Subcutaneous abdominal adipose tissue (tissue), 5 donors: ENCODE results near the gene KLF1.
"Not testable (repeated sequence)": the region's sequence is repeated elsewhere in the genome, so short reads cannot be mapped to it uniquely, and the experiment has no call there.

ENCODE experiments used
- H3K27ac ChIP-seq: one replicate; pipeline ENCODE4 v1.7.0; 2013; ENCODE audit warnings: low read depth, mild to moderate bottlenecking, inconsistent platforms, low read length, moderate library complexity
- H3K27me3 ChIP-seq, 5 donors: one replicate each; pipeline ENCODE4 v1.7.0; 2013; ENCODE audit warnings: low read length in 5 of 5, inconsistent platforms in 1 of 5; ENCODE audit not compliant: control insufficient read depth in 5 of 5, insufficient read depth in 4 of 5
- H3K36me3 ChIP-seq, 5 donors: one replicate each; pipeline ENCODE4 v1.7.0; 2013; ENCODE audit warnings: low read length in 5 of 5; ENCODE audit not compliant: control insufficient read depth in 5 of 5, insufficient read depth in 5 of 5
- H3K4me1 ChIP-seq, 5 donors: one replicate each; pipeline ENCODE4 v1.7.0; 2013; ENCODE audit warnings: low read length in 5 of 5, mild to moderate bottlenecking in 3 of 5, moderate library complexity in 1 of 5; ENCODE audit not compliant: control insufficient read depth in 5 of 5, insufficient read depth in 5 of 5
- H3K4me3 ChIP-seq, 5 donors: one replicate each; pipeline ENCODE4 v1.7.0; 2013; ENCODE audit warnings: low read length in 5 of 5, low read depth in 1 of 5
- H3K9ac ChIP-seq, 5 donors: one replicate each; pipeline ENCODE4 v1.7.0; 2013; ENCODE audit warnings: low read length in 5 of 5, mild to moderate bottlenecking in 4 of 5, moderate library complexity in 3 of 5
- H3K9me3 ChIP-seq, 5 donors: one replicate each; pipeline ENCODE4 v1.7.0; 2013; ENCODE audit warnings: low read length in 5 of 5; ENCODE audit not compliant: control insufficient read depth in 5 of 5
- donor health status: healthy.
- donor health status: healthy.
- donor health status: healthy.
- donor health status: healthy.
- donor health status: healthy.

KLF1 gene

DNA sequence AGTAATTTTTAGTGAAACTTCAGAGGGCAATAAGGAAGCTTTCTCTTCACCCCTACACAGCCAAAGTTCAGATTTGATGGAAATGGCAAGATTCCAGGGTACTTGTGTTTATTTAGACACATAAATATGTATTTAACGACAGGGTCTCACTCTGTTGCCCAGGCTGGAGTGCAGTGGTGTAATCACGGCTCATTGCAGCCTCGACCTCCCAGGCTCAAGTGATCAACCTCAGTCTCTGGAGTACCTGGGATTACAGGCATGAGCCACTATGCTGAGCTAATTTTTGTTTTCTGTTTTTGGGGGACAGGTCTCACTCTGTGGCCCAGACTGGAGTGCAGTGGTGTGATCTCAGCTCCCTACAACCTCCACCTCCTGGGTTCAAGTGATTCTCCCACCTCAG is 34.0 kb upstream of the KLF1 start:
- Histone ChIP-seq H3K9ac (no peak overlapping the region), H3K36me3 (peaks cover 0 to 38% (median 30%) of the 10 kb centered on the region in 5 donors), H3K4me1 (peaks cover 0 to 14% (median 8%) of the 10 kb centered on the region in 5 donors), H3K4me3 (no peak overlapping the region), H3K27ac (no peak overlapping the region), H3K27me3 (no peaks in the 10 kb centered on the region), H3K9me3 (no peaks in the 10 kb centered on the region)

DNA sequence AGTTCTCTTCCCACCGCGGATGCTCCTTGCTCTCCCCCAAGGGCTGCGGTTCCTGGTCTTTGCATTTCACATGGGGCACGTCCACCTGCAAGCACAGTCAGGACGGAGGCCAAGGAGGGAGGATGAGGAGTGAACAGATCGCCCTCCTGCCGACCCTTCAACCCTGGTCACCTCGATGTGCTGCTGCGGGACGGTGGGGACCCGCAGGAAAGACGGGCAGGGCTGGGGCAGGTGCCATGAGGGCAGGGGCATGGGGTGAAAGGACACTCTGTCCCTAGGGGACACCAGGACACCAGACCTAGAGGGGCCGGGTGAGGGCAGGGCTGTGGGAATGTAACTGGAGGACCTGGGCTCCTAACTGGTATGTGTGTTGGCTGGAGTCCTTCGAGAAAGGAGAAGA is 31.3 kb upstream of the KLF1 start:
- H3K27me3 ChIP-seq = no peaks in the 10 kb centered on the region
- no peak overlapping the region for H3K9ac ChIP-seq
- H3K36me3 ChIP-seq = peaks cover 0 to 11% (median 11%) of the 10 kb centered on the region in 5 donors
- peaks cover 2 to 24% (median 14%) of the 10 kb centered on the region in 5 donors for H3K4me1 ChIP-seq
- H3K4me3 ChIP-seq = no peak overlapping the region
- no peaks in the 10 kb centered on the region for H3K9me3 ChIP-seq
- no peak overlapping the region for H3K27ac ChIP-seq

DNA sequence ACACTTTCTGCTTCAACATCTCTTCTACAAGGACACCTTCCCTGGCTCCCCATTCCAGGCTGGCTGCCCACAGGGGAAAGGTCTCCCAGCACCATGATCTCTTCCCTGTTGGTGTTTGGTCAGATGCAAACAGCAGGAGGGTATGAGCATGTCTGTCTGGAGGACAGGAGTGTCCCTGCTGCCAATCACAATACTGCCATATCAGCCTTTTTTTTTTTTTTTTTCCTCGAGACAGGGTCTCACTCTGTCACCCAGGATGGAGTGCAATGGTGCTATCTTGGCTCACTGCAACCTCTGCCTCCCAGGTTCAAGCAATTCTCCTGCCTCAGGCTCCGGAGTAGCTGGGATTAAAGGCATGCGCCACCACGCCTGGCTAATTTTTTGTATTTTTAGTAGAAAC is 28.9 kb upstream of the KLF1 start:
- H3K9ac ChIP-seq, H3K36me3 ChIP-seq, H3K27me3 ChIP-seq, H3K9me3 ChIP-seq, H3K27ac ChIP-seq, H3K4me3 ChIP-seq: not testable (repeated sequence)
- peaks cover 4 to 30% (median 25%) of the 10 kb centered on the region in 5 donors for H3K4me1 ChIP-seq

DNA sequence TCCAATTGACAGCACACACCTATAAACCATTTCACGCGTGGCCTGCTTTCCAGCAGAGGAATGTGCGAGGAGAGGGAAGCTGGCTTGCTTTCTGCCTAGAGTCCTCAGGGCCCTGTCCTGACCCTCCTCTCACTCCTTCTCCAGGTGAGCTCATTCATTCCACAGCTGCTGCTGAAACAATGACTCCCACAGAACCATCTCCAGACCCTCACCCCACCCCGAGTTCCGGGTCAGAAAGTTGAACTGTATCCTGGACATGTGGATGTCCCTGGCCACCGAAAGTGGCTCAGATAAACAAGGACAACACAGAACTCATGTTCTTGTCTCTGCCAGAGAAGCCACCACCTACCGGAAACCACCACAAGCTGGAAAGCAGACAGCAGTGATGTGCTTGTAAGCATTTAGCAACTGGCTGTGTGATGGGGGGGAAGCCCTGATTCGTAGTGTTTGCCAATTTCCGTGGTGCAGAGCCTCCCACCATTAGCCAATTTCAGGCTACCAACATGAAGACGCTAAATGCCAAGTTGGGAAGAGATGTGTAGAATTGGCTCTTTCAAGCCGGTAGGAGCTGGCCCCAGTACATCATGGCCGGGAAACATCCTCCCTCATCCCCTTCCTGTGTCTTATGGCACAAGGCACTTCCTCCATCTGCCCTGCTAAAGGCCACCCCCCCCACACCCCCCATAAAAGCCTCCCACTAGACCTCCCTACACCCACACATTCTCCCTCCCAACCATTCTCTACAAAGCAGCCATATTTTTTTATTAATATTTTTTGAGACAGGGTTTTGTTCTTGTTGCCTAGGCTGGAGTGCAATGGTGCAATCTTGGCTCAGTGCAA is 27.1 kb upstream of the KLF1 start:
- Histone ChIP-seq H3K4me1 (peaks cover 4 to 27% (median 25%) of the 10 kb centered on the region in 5 donors), H3K4me3 (peak overlapping the region in 1 of 5 donors; percentile 23), H3K27me3 (no peaks in the 10 kb centered on the region), H3K36me3 (no peaks in the 10 kb centered on the region), H3K27ac (no peak overlapping the region), H3K9ac (peak overlapping the region in 1 of 5 donors; percentile 16), H3K9me3 (no peaks in the 10 kb centered on the region)

DNA sequence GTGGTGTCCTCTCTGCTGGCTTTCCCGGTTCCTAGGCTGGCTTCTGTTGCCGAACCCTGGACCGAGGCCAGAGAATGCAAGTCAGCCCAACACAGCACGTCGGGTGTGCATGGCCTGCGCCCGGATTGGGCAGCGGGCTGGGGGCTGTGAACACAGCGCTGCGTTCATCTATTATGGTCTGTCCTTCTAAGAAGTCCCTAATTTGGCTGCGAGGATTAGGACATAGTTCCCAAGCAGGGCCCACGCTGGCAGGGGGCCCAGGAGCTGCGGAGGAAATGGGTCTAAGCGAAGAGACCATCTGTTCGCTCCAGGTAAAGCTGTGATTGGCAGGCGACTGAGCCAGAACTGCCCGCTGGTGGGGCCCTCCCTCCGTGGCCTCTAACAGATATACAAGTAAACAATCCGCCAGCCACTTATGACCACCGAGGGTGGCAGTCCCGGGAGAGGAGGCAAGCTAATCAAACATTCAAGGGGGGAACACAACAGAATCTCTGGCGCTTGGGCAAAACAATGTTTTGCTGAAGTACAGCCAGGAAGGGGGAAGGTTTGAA is 26.1 kb upstream of the KLF1 start:
- H3K9ac ChIP-seq = peak overlapping the region in 3 of 5 donors; percentile 16 to 31 (median 26)

DNA sequence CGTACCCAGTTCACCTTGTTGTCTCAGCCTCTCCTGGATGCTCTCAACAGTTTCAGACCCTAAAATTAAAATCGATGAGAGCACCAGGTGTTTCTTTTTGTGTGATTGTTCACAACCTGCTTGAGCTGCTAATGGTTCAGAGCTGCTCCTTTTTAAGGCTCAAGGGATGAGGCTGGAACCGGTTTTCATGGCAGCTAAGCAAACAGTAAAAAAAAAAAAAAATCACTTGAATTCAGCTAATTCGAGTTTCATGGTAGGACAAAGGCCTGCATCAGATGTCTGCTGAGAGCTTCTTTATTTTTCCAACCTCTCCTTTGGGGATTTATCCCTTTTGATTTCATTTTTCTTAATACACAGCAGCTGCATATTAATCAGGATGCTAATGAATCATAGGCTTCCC is 25.6 kb upstream of the KLF1 start:
- H3K9me3 ChIP-seq = no peaks in the 10 kb centered on the region
- H3K9ac ChIP-seq = peak overlapping the region in 3 of 5 donors; percentile 16 to 48 (median 26)
- no peak overlapping the region for H3K27ac ChIP-seq
- H3K36me3 ChIP-seq = no peaks in the 10 kb centered on the region
- H3K4me1 ChIP-seq = peaks cover 4 to 23% (median 22%) of the 10 kb centered on the region in 5 donors
- no peaks in the 10 kb centered on the region for H3K27me3 ChIP-seq
- H3K4me3 ChIP-seq = peak overlapping the region in 4 of 5 donors; percentile 34 to 49 (median 40)

More for the DNA sequence above, 26.1 kb upstream of the KLF1 start:
- Histone ChIP-seq H3K27me3 (no peaks in the 10 kb centered on the region), H3K27ac (no peak overlapping the region), H3K9me3 (no peaks in the 10 kb centered on the region), H3K36me3 (no peaks in the 10 kb centered on the region), H3K4me3 (peak overlapping the region in 4 of 5 donors; percentile 34 to 49 (median 40)), H3K4me1 (peaks cover 4 to 23% (median 22%) of the 10 kb centered on the region in 5 donors)

DNA sequence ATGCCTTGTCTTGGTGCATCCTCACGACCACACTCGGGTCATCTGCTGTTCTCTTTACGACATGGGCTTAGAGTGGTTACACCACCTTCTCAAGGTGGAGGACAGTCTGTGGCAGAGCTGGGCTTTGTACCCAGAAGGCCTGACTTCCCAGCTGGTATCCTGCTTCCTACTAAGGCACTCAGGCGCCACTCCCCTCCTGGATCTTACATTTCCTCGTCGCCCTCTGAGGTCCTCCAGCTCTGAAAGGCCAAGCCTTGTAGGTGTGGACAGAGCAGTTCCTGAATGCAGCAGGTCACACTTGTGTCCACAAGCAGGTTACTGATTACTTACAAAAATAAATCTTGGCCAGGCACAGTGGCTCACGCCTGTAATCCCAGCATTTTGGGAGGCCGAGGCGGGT is 20.2 kb upstream of the KLF1 start:
- Histone ChIP-seq H3K27me3 (no peaks in the 10 kb centered on the region), H3K9ac (no peak overlapping the region), H3K4me1 (peaks cover 0 to 2% (median under 1%) of the 10 kb centered on the region in 5 donors), H3K27ac (no peak overlapping the region), H3K4me3 (no peak overlapping the region), H3K9me3 (no peaks in the 10 kb centered on the region), H3K36me3 (peaks cover 0 to 3% (median 0%) of the 10 kb centered on the region in 5 donors)

DNA sequence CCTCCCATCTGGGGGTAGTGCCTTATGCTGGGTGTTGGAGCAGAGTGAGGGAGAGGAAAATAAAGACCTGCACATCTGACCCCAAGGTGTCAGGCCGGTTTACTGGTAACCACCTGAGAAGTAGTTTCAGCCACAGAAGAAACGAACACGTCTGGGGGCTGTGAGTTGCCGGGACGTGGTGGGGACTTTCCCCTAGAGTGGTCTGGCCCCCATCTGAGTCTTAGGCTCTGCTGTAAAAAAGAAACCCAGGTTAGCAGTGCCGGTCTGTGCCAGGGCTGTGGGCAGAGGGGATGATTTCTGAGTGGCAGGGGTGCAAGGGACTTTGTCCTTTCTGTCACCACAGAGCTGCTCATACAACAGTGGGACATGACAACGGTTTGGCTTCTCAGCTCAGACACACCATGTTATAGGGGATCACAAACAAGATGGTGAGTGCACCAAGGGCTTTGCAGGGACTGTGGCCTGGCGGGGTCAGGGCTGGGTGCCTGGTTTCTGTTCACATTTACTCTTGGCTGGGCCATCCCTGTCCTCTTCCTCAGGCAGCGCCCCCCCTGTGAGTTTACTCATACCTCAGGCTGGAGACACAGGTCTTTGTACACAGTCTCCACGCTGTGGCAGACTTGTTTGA is 13.0 kb upstream of the KLF1 start:
- no peaks in the 10 kb centered on the region for H3K27me3 ChIP-seq
- peaks cover 0 to 37% (median 34%) of the 10 kb centered on the region in 5 donors for H3K36me3 ChIP-seq
- H3K4me1 ChIP-seq = no peaks in the 10 kb centered on the region
- H3K4me3 ChIP-seq = no peak overlapping the region
- no peak overlapping the region for H3K27ac ChIP-seq
- no peak overlapping the region for H3K9ac ChIP-seq
- no peaks in the 10 kb centered on the region for H3K9me3 ChIP-seq

DNA sequence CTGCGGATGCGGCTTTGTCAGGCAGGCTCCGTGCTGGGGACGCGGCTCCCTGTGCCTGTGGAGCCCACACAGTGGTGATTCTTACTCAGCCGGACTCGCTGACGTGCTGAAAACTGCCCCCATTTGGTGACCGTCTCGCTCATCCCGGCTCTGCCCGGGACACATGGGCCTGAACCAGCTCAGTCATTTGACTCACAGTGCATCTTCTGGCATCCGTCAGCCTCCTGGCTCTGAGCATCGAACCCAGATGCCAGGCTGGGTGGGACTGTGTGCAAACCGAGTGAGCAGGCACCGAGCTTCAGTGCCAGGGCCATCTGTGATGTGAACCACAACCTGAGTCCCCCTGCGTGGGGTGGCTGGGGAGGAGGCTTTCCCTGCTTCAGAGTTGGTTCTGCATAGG is 9.5 kb upstream of the KLF1 start:
- Histone ChIP-seq H3K4me3 (no peak overlapping the region), H3K27ac (no peak overlapping the region), H3K9ac (no peak overlapping the region), H3K36me3 (peaks cover 0 to 57% (median 51%) of the 10 kb centered on the region in 5 donors), H3K27me3 (no peaks in the 10 kb centered on the region), H3K9me3 (no peaks in the 10 kb centered on the region), H3K4me1 (peaks cover 0 to 9% (median 7%) of the 10 kb centered on the region in 5 donors)

DNA sequence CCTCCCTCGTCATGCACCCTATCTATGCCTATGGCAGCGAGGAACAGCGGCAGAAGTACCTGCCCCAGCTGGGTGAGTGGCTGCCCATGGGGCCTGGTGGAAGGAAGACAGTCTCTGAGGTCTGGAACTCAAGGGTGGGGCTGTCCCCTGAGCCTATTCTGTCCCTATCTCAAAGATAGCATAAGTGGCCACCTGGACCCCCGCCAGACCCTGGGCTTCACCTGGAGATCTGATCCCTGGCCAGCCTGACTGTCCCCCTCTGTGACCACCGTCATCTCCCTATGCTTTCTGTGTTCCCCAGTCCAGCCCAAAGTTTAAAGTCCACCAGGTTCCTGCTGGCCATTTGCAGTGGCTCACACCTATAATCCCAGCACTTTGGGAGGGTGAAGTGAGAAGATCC is 6.6 kb upstream of the KLF1 start:
- no peaks in the 10 kb centered on the region for H3K27me3 ChIP-seq
- peaks cover 0 to 44% (median 39%) of the 10 kb centered on the region in 5 donors for H3K36me3 ChIP-seq
- H3K4me1 ChIP-seq = peaks cover 0 to 19% (median 17%) of the 10 kb centered on the region in 5 donors
- H3K4me3 ChIP-seq = no peak overlapping the region
- no peak overlapping the region for H3K27ac ChIP-seq
- H3K9me3 ChIP-seq = no peaks in the 10 kb centered on the region
- H3K9ac ChIP-seq = no peak overlapping the region
